GM04503 (cell line): ENCODE results near the gene EFEMP2.
"Not testable (repeated sequence)": the region's sequence is repeated elsewhere in the genome, so short reads cannot be mapped to it uniquely, and the experiment has no call there.

ENCODE experiments used
- DNase-seq: peaks from one replicate; pipeline ENCODE4 v3.0.0-alpha.2; 2012; ENCODE audit warnings: low read depth

Gene EFEMP2

DNA sequence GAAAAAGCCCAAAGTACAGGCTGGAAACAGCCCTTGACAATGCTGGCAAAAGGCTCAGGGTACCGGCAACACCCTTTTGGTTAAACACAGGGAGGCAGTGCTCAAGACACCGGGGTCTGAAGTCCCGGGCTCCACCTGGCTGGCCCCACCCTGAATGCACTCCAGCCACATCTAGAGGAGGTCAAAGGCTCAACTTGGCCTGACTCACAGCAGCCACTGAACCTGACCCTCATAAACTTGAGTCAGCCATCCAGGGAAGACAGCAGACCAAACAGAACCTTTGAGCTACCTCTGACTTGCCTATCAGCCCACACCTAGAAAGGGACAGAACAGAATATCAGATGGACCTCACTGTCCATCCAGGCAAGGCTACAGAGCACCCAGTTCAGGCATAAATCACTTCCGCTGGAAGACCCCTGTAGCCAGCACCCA is 18.4 kb downstream of the EFEMP2 start:
- no peak for DNase-seq

DNA sequence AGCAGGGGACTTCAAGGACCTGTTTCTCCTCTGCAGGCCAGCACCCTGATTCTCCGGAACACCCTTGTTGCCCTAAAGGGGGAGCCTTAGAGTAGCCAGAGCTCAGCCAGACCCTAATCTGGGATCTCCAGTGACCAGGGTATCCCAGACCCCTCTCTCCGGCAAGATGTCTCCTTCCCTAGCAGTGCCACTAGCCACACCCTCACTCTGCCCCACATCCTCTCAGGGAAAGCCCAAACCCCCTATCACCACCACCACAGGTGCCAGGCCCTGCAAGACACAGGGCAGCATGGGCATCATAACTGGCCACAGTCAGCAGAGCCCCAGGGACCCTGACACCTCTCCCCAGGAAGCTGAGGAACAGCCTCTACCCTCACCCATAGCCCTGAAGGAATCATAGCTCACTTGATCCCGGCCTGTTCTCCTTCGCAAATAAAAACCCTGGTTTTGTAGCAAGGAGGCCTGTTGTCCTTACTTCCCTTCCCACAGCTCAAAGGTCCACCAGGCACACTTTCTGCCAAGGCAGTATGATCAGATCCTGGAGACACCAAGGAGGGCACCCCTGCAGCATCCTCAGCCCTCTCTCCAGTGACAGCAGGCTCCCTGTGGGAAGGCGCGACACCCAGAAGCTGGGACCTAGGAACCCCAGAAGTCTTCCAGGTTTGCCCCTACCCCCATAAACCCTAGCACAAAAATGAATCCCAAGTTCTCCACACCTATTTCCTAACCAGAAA is 19.2 kb downstream of the EFEMP2 start:
- DNase-seq, result no peak

DNA sequence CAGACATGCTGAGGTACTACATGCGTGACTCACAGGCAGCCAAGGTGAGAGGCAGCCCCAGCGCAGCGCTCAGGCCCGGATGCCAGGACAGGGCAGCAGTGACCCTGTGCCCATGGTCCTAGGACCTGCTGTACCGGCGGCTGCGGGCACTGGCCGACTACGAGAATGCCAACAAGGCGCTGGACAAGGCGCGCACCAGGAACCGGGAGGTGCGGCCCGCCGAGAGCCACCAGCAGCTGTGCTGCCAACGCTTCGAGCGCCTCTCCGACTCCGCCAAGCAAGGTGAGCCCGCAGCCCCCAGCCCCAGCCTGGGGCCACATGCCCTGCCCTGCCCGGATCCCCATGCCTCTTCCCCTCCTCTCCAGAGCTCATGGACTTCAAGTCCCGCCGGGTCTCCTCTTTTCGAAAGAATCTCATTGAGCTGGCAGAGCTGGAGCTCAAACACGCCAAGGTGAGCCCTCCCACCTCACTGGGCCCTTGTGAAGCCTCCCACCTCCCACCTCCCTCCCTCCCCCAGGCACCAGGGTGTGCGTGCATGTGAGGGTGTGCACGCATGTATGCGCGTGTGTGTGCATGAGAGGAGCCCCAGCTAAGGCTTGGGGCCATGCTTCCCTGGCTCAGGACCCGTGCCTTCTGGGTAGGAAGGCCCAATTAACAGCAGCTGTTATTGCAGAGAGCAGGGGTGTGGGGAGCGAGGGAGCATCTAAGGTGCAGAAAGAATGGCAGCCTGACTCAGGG is 19.9 kb downstream of the EFEMP2 start:
- DNase-seq, result no peak

DNA sequence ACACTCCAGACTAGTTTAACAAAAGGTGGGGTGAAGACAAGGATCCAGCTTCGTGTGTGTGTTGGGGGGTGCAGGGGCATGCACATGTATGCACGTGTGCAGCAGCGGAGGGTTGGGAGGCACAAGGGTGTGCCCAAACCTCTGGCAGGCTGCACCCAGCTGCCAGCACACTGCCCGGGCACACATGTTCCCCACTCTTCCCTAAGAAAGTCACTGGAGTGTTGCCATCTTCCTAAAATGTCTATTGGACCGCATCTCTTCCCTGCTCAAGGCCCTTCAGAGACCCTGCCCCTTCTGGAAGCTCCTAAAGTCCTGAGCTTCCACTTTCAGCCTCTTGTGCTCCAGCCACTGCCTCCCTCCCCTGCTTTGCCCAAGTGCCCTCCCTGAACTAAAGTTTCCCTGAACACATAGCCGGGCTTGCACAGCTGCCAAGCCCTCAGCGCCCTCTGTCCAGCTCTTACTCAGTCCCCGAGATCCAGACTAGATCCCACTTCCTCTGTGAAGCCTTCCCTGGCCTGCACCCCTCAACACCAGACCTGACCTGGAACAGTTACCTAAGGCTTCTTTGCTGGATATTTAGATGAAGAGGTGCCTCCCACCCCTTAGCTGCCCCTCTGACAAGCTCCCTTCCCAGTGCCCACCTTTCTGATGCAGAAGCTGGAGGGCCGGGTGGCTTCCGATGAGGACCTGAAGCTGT is 20.6 kb downstream of the EFEMP2 start:
- DNase-seq, result no peak

DNA sequence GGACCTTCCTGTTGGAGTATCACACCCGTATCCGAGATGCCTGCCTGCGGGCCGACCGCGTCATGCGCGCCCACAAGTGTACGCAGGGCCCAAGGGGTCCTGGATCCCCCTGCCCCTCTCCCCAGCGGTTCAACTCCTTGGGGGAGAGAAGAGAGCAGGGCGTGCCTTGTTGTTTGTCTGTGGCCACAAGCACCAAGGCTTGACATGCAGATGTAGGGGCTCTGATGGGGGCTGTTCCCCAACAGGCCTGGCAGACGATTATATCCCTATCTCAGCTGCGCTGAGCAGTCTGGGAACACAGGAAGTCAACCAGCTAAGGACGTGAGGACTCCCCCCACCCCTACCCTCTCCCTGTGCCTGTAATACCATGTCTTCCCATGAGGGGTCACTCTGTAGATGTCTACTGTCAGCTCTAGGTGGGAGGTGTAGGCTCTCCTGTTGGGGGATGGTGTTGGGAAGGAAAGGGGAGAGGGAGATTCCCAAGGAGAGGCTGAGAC is 21.5 kb downstream of the EFEMP2 start:
- no peak for DNase-seq

DNA sequence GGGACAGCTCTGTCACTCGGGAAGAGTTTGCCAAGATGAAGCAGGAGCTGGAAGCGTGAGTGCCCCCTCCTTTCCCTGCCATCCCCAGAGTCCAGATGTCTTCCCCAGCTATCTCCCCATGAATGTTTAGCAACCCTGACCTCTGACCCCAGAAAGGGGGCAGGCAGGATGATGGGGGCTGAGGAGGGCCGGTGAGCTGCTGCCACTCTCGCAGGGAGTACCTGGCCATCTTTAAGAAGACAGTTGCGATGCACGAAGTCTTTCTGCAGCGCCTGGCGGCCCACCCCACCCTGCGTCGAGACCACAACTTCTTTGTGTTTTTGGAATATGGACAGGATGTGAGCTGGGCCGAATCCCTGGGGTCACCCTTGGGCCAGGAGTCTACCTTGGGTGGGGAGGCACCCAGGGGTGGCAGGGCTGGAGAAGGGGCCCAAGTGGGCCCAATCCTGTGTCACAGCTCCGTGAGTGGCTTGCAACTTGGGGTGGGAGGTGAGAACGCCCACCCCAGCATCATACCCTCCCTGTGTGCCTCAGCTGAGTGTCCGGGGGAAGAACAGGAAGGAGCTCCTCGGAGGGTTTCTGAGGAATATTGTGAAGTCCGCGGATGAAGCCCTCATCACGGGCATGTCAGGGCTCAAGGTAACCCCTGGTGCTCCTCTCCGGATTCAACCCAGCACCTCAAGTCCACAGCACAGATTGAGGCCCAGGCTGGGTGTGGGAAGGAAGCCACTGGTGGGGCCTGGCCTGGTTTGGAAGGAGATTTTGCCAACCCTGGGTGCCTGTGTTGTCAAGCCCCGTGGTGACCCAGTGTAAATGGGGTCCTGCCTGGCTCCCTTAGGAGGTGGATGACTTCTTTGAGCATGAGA is 22.1 kb downstream of the EFEMP2 start:
- no peak for DNase-seq

DNA sequence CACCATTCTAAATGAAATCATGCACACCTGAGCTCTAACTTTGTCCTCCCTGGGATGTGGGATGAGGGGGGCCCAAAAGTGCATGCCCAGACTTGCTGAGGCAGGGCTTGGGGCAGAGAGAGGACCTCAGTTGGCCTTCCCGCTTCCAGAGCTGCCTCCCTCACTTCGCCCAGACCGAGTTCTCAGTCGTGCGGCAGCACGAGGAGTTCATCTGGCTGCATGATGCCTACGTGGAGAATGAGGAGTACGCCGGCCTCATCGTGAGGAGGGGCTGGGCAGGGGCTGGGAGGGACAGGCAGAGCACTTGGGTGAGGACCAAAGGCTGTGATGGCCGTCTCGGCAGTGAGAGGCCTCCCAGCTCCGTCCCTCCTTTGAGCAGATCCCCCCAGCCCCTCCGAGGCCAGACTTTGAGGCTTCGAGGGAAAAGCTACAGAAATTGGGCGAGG is 22.8 kb downstream of the EFEMP2 start:
- DNase-seq, result no peak

DNA sequence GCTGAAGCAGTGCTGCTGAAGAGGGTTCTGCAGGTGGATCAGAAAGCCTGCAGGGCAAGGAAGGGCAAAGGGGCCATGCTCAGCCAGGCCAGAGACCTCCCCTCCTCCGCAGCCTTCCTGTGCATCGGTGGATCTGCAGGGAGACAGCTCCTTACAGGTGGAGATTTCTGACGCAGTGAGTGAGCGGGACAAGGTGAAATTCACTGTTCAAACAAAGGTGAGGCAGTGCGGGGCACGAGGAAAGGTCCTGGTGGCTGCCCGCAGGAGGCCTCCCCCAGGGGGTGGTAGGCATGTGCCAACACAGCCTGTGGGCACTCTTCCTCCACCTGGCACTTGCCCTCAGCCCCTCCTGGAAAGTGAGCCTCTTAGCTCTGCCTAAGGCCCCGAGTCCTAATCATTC is 23.2 kb downstream of the EFEMP2 start:
- DNase-seq, result no peak

DNA sequence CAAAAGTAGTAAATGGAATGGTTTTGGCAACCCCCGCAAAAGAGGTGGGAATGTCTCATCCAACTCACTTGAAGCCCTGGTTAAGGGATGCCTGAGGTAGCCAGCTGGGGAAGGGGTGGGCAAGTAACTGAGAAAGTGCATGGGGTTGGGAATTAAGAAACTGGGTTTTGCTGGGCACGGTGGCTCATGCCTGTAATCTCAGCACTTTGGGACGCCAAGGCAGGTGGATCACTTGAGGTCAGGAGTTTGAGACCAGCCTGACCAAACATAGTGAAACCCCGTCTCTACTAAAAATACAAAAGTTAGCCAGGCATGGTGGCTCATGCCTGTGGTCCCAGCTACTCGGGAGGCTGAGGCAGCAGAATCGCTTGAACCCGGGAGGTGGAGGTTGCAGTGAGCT is 23.9 kb downstream of the EFEMP2 start:
- not testable (repeated sequence) for DNase-seq

DNA sequence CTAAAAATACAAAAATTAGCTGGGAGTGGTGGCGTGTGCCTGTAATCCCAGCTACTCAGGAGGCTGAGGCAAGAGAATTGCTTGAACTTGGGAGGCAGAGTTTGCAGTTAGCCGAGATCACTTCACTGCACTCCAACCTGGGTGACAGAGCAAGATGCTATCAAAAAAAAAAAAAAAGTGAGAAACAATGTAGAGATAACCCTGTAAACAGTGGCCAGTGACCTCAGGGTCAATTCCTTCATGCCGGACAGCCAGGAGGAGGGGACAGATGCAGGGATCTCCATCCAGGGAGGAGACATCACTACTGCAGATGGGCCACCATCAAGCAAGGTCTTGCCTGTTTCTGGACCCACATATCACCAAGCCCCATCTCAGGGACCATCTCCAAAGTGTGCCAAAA is 24.9 kb downstream of the EFEMP2 start:
- DNase-seq, result no peak

DNA sequence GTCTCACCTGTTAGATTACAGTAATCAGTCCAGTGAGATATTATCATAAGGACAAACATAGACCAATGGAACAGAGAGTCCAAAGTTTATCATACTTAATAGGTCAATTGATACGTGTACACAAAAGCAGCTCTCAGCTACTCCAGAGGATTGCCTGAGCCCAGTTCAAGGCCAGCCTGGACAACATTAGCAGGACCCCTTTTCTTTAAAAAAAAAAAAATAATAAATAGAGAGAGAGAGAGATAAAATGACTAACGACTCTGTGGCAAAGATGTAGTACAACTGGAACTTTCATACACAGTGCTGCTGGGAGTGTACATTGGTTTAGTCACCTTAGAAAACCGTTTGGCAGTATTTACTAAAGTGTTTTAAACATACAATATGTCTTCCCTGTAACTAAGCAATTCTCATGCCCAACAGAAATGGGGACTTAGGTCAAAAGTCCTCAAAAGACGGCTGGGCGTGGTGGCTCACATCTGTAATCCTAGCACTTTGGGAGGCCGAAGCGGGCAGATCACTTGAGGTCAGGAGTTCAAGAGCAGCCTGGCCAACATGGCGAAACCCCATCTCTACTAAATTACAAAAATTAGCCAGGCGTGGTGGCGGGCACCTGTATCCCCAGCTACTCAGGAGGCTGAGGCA is 28.2 kb downstream of the EFEMP2 start:
- DNase-seq, result no peak

DNA sequence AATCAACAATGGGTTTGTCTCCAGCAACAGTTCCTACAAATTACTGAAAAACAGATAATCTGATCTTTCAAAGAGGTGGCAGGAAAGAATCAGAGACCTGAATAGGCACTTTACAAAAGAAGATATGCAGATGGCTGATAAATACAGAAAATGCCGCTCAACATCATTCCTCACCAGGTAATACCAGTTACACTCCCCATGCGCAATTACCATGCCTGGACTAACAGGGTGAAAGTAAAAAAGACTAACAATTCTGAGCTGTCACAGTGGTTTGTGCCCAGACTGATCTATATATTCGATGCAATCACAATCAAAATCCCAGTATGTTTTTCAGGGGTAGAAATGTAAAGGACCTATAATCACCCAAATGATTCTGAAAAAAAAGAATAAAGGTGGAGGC is 28.8 kb downstream of the EFEMP2 start:
- DNase-seq, result no peak

DNA sequence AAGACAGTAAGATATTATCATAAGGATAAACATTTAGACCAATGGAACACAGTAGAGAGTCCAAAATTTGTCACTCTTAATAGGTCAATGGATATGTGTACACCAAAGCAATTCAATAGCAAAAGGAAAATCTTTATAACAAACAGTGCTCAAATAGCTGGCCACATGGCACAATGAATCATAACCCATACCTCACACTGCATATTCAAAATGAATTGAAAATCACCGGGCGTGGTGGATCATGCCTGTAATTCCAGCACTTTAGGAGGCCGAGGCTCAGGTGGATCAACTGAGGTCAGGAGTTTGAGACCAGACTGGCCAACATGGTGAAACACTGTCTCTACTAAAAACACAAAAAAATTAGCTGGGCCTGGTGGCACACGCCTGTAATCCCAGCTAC is 30.5 kb downstream of the EFEMP2 start:
- no peak for DNase-seq

DNA sequence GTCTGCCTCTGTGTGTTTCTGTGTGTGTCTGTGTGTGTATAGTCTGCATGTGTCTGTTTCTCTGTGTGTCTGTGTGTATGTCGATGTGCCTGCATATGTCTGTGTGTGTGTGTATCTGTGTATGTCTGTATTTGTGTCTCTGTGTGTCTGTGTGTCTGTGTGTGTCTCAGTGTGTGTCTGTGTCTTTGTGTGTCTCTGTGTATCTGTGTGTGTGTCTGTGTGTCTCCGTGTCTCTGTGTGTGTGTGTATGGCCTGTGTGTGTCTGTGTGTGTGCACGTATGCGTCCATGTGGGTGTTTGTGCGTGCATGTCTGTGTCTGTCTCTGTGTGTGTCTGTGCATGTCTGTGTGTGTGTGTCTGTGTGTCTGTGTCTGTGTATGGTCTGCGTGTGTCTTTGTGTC is 38.4 kb downstream of the EFEMP2 start:
- DNase-seq, result no peak

DNA sequence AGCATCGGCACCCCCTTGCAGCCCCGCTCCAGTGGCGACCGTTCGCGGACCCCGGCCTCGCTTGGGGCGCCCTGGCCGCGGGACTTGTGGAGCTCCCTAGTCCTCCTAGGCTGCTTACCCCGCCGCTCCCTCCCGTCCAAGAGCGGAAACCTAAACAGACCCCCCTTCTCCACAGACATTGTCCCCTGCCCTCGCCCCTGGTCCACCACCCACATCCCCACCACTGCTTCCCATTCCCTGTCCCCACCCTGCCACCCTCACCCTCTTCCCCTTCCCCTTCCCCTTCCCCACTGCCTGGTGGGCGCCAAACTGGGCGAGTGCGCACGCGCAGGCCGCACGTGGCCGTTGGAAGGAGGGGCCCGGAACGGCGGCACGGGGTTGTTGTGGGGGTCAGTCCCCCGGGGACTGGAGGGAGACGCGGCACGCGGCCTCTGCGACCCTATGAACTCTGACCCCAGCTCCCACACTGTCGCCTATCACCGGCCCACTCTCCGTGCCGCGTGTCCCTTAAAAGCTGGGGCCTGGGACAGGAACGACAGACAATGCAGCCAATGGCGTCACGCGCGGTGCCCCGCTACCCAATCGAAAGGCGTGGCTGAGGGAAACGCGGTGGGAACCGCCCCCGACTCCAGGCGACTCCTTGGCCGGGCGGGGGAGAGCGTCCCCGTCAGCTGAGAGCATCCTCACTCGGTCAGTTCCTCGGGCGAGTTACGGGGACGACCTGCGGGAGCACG is 39.1 kb downstream of the EFEMP2 start, which contains the start of gene SNX32:
SNX32 (plus strand) TSS at position 667 of the 734 bp plus-strand sequence. CDS start 103 bp downstream, outside the sequence.
- DNase-seq, result peak; percentile 37

DNA sequence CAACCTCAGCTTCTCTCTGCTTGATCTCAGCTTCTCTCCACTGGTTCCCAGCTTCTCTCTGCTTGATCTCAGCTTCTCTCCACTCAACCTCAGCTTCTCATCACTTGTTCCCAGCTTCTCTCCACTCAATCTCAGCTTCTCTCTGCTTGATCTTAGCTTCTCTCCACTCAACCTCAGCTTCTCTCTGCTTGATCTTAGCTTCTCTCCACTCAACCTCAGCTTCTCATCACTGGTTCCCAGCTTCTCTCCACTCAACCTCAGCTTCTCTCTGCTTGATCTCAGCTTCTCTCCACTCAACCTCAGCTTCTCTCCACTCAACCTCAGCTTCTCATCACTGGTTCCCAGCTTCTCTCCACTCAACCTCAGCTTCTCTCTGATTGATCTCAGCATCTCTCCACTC is 40.4 kb downstream of the EFEMP2 start:
- DNase-seq, result not testable (repeated sequence)

DNA sequence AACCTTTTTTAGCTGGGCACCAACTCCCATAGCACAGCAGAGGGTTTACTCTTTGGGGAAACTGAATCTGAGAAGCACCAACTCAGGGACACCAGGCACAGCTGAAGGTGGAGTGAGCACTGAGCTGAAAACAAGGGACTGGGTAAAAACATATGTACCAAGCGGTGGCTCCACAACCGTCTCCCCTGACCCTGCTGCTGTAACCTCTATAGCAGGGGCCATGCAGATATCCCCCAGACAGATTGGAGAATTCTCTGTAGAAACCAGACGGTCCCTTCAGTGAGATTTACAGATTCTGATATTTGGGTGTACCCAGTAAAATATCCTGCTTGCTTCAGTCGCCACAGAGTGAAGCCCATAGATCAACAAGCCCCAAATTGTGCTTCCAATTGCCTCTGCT is 43.1 kb downstream of the EFEMP2 start:
- DNase-seq, result no peak

DNA sequence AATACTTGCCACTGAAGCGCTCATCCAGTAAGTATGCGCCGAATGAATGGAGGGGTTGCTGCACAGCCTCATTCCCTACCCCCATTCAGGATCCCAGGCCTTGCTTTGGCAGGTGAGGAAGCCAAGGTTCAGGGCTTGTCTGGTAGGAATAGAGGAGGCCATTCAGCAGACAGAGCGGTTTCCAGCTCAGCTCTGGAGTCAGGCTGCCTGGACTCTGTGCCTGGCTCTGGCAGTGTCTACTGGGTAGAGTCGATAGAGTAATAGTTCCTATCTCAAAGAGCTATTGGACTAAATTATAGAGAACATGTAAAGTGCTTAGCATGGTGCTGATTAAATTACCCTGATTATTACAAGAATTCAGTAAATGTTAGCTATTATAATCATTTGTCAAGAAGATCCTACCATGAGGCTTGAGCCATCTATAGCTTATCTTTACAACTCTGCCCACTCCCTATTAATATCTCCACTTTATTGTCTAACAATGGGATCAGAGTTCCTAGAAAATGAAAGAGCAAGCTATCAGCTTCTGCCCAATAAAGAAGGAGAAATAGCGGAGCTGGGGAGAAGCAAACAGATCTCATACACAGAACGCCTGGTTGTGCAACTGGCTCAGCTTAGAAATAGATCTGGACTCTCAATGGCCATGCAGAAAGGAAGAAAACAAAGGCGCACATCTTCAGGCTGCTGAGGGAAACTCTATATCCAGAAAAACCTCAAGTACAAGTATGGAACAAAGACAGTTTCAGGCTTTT is 45.4 kb downstream of the EFEMP2 start:
- DNase-seq, result no peak

DNA sequence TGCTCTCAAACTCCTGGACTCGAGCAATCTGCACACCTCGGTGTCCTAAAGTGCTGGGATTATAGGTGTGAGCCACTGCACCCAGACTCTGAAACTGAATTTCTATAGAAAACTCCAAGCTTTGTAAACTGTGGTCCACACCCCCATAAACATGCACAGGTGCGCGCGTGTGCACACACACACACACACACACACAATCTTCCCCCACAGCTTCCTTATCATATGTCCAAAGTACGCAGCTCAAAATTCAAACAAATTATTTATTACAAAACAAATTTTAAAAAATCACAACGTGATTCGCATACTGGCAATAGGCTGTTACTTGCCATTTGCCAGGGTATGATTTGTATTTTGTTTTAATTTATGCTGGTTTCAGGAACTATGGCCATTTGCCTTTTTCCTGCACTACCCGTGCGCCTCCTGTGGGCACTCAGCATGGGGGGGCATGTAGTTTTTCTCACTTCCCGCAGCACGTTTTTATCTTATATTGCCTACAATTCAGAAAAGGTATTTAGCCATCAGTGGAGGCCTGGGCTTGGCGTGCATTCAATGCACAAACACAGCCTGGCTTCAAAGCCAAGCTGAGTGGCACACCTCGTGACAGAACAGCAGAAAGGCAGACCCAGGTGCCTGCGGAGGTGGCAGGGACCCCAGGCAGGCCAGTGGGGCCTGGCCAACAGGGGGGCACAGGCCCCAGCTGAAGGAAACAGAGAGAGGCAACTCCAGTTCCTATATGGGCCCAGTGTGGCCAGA is 49.6 kb downstream of the EFEMP2 start:
- DNase-seq, result no peak
